ENCODE measurements around the gene GMPR2. TPM values are rescaled to one million over a fixed set of nuclear protein-coding genes. Genes with fewer than 3 reads are reported as not detected.

GMPR2 gene
- total RNA-seq, 6 experiments from 2014 or later: 26.2 to 40.2 (median 34.2) TPM

DNA sequence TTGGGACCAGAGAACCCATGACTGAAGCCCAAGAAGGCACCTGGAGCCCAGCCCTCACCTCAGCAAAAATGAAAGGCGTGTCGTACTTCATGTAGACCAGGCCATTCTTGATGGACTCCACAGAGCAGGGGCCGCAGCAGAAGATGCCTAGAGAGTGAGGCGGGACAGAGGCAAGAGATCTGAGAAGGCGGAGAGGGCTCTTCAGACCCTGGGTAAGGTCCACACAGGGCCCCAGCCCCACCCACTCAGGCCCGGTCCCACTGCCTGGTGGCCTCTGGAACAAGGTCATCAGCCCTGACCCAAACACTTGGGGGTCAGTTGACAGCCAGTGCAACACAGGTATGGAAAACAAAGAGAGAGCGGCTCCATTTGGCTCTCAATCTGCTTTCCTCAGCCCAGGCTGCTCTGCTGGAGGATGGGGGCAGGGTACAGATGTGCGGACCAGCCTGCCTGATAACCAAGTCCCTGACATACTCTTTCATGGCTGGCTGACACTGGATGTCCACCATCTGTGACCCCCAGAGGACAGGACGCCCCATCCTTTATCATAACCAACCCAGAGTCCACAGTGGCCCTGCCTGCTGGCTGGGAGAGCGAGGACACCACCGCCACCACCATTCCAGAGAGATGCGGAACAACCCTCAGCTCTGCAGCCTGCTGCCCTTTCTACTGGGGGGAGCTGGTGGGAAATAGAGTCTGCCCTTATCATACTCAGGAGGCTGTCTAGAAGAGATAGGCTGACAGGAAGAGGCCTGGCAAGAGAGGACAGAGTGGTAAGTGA is 23.4 kb downstream of the GMPR2 start:
- no peaks in the 10 kb centered on the region for H3K9me3 ChIP-seq
- no peak for TF ChIP-seq POLR2A (IDR thresholded peaks at IDR 0.05)
- TF ChIP-seq, protein P1, sequence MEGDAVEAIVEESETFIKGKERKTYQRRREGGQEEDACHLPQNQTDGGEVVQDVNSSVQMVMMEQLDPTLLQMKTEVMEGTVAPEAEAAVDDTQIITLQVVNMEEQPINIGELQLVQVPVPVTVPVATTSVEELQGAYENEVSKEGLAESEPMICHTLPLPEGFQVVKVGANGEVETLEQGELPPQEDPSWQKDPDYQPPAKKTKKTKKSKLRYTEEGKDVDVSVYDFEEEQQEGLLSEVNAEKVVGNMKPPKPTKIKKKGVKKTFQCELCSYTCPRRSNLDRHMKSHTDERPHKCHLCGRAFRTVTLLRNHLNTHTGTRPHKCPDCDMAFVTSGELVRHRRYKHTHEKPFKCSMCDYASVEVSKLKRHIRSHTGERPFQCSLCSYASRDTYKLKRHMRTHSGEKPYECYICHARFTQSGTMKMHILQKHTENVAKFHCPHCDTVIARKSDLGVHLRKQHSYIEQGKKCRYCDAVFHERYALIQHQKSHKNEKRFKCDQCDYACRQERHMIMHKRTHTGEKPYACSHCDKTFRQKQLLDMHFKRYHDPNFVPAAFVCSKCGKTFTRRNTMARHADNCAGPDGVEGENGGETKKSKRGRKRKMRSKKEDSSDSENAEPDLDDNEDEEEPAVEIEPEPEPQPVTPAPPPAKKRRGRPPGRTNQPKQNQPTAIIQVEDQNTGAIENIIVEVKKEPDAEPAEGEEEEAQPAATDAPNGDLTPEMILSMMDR (IDR thresholded peaks at IDR 0.05): no peak
- no peak for DNase-seq
- H3K27ac ChIP-seq: no peak overlapping the region
- no peaks in the 10 kb centered on the region for H3K4me1 ChIP-seq
- ATAC-seq: no peak
- H3K4me3 ChIP-seq: no peak overlapping the region
- no peaks in the 10 kb centered on the region for H3K36me3 ChIP-seq
- 93% methylated on average over 3 of the region's 12 CpGs for WGBS (ENCODE audit: insufficient coverage, low coverage, low lambda C conversion rate, missing lambda C conversion rate)
- H3K27me3 ChIP-seq: no peaks in the 10 kb centered on the region
- intact Hi-C loops (cut with DNase I): no loop called here

DNA sequence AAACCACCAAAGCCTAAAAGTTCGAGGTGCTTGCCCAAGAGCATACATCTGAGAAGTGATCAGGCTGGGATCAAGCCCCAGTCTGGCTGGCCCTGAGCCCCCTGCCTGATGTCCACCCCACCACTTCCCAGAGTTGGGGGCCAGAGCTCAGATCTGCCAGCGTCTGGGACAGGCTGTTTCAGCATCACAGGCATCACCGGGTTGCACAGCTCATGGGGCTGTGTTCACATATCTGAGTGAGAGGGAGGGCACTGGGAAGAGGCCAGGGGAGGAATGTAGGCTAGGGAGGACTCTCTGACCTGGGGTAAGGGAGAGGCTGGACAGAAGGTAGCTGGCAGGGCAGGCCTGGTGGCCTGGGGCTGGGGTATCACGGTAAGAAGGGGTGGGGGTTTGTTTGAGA is 24.2 kb downstream of the GMPR2 start:
- H3K27me3 ChIP-seq: no peaks in the 10 kb centered on the region
- 74% methylated on average over 3 of the region's 4 CpGs for WGBS (ENCODE audit: insufficient coverage, low coverage, low lambda C conversion rate, missing lambda C conversion rate)
- no peaks in the 10 kb centered on the region for H3K9me3 ChIP-seq
- DNase-seq (no peak), ATAC-seq (no peak)
- no peak overlapping the region for H3K27ac ChIP-seq
- no peaks in the 10 kb centered on the region for H3K36me3 ChIP-seq
- no peak for TF ChIP-seq POLR2A (IDR thresholded peaks at IDR 0.05)
- TF ChIP-seq, protein P1 (IDR thresholded peaks at IDR 0.05): no peak
- no peaks in the 10 kb centered on the region for H3K4me1 ChIP-seq
- intact Hi-C loops (cut with DNase I): no loop called here
- H3K4me3 ChIP-seq: no peak overlapping the region

GRCh38 chr14:24258119-24258518 is 25.4 kb downstream of the GMPR2 start:
- TF ChIP-seq, protein P1 (IDR thresholded peaks at IDR 0.05): no peak
- TF ChIP-seq POLR2A (IDR thresholded peaks at IDR 0.05): no peak
- Histone ChIP-seq H3K9me3 (no peaks in the 10 kb centered on the region), H3K4me1 (no peaks in the 10 kb centered on the region), H3K36me3 (no peaks in the 10 kb centered on the region), H3K4me3 (no peak overlapping the region), H3K27me3 (no peaks in the 10 kb centered on the region), H3K27ac (no peak overlapping the region)
- DNase-seq (no peak), ATAC-seq (no peak)
- WGBS (ENCODE audit: insufficient coverage, low coverage, low lambda C conversion rate, missing lambda C conversion rate): 61% methylated on average over 2 of the region's 9 CpGs
- intact Hi-C loops (cut with DNase I): no loop called here

- ATAC-seq: no peak
- no peaks in the 10 kb centered on the region for H3K4me1 ChIP-seq
- intact Hi-C loops (cut with DNase I): no loop called here
- no peaks in the 10 kb centered on the region for H3K36me3 ChIP-seq
- TF ChIP-seq, protein P1 (IDR thresholded peaks at IDR 0.05): no peak
- no peak for TF ChIP-seq POLR2A (IDR thresholded peaks at IDR 0.05)
- H3K9me3 ChIP-seq: no peaks in the 10 kb centered on the region
- H3K27me3 ChIP-seq: no peaks in the 10 kb centered on the region
- WGBS (ENCODE audit: insufficient coverage, low coverage, low lambda C conversion rate, missing lambda C conversion rate): 93% methylated on average over 13 of the region's 18 CpGs
- no peak overlapping the region for H3K27ac ChIP-seq
- no peak overlapping the region for H3K4me3 ChIP-seq
- DNase-seq: no peak
Observed at GRCh38 chr14:24258548-24259265, 26.0 kb downstream of the GMPR2 start.
